Anterior cingulate cortex (tissue), 58 donors: ENCODE measurements around the gene FOSL2.
A peak's percentile ranks its signal among the peaks of the same experiment; 100 is the strongest.

ENCODE experiments used
- DNase-seq, 58 donors: peaks; one replicate each; lab custom pipeline; 2025; lab: John Stamatoyannopoulos, UW

The FOSL2 gene

DNA sequence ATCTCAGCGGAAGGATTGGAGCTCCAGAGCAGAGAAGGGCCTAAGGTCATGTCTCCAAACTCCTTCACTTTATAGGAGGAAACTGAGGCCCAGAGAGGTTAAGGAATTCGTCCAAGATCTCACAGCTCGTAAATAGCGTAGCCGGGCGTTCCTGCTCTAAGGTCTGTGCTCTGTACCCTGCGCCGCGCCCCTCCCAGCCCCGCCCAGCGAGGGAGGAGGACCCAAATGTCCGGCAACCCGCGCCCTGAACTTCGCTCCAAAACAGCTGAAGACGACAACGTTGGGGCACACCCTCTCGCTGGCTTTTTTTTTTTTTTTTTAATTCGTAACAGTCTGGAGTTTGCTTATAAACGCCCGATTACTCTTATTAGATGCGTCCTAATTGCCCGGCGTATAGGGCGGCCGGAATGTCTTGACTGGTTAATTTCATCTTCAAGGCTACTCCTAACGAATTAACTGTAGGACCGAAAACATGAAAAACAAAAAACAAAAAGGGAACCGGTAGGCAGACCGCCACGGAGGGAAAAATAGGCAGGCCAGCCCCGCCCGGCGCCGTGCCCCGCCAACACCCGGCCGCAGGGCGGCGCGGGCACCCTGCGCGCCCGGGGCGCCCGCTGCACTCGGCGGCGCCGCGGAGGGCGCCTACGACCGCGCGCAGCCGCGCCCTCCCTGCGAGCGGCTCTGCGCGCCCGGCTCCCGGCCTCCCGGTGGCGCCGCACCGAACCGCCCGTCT, 928 bp upstream of the FOSL2 start:
- peak in 34 of 58 donors; percentile 11 to 68 (median 36) for DNase-seq

DNA sequence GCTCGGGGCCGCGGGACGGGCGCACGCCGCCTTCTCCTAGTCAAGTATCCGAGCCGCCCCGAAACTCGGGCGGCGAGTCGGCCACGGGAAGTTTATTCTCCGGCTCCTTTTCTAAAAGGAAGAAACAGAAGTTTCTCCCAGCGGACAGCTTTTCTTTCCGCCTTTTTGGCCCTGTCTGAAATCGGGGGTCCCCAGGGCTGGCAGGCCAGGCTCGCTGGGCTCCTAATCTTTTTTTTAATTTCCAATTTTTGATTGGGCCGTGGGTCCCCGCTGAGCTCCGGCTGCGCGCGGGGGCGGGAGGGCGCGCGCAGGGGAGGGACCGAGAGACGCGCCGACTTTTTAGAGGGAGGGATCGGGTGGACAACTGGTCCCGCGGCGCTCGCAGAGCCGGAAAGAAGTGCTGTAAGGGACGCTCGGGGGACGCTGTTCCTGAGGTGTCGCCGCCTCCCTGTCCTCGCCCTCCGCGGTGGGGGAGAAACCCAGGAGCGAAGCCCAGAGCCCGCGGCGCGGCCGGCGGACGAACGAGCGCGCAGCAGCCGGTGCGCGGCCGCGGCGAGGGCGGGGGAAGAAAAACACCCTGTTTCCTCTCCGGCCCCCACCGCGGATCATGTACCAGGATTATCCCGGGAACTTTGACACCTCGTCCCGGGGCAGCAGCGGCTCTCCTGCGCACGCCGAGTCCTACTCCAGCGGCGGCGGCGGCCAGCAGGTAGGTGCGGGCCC, 617 bp downstream of the FOSL2 start:
- DNase-seq, result peak in 24 of 58 donors; percentile 16 to 60 (median 41)

GRCh38 chr2:28394331-28394877, 1.7 kb downstream of the FOSL2 start:
- peak in 5 of 58 donors; percentile 6 to 37 (median 16) for DNase-seq

GRCh38 chr2:28394997-28395333, 2.3 kb downstream of the FOSL2 start:
- DNase-seq, result no peak

DNA sequence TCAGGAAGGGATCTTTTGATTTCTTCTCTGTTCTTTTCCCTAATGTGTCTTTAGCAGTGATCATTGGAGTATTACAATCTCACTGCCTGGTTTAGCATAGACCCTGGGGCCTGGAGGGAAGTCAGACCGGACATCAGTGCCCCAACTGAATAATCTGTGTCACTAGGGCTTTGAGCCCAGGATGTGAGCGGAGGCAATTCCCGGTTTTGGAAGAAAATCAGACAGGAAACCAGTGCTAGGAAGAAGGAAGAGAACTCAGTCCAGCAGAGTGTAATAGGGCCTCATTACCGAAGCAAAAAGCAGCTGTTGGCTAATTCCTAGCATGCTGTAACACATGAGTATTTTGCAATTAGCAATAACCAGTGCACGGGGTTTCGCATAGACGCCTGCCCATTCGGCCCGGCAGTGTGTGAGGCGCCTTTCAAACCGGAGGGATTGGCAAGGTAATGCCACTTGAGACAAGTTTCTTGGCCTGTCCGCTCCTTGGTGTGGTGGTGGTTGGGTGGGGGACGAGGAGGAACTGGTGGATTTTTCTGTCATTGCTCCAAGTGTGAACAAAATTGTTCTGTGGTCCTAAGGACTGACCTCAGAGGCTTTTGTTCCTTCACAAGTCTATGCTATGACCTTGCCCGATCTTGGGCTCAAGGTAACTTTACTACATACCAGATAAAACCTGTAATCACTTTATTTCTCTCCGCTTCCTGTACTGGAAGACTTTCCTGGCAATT, 2.8 kb downstream of the FOSL2 start:
- DNase-seq, result peak in 10 of 58 donors; percentile 6 to 64 (median 34)

GRCh38 chr2:28397043-28397381, 4.4 kb downstream of the FOSL2 start:
- no peak for DNase-seq

- DNase-seq, result peak in 4 of 58 donors; percentile 15 to 28 (median 20)
Measured at GRCh38 chr2:28398101-28398834, 5.6 kb downstream of the FOSL2 start.

DNA sequence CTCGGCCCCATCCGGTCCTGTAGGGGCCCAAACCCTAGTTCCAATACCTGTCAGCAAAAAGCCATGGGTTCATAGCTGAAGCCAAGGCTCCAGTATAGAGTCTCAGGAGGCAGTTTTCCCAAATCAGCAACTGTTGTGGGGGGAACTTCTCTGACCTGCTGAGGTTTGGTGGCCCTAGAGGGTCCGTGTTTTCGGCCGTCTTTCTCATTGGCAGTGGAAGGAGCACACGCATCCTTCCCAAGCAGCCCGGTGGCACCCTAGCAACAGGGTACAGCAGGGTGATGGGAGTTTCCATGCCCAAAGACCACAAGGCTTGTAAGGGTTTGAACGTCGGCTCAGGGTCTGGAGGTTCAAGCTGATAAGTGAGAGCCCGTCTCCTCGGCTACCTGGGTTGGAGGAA, 6.6 kb downstream of the FOSL2 start:
- DNase-seq, result no peak

DNA sequence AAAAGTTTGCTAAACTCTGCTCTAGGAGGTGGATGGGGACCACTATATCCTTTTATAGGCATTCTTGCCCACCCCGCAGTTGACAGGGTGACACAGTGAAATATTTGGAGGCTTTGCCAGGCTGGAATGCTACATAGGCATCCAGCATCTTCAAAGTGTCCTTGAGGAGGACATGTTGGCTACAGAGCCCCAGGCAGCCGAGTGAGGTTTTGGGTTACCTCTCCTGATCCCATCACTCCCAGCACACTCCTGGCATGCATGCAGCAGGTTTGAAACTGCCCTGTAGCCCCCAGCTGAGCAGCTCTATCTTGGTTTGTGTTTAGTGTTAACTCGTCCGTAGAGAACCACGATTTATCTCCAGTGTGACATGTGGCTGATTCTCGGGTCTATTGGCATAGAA, 7.3 kb downstream of the FOSL2 start:
- no peak for DNase-seq

GRCh38 chr2:28400419-28400818, 7.8 kb downstream of the FOSL2 start:
- DNase-seq, result no peak

DNA sequence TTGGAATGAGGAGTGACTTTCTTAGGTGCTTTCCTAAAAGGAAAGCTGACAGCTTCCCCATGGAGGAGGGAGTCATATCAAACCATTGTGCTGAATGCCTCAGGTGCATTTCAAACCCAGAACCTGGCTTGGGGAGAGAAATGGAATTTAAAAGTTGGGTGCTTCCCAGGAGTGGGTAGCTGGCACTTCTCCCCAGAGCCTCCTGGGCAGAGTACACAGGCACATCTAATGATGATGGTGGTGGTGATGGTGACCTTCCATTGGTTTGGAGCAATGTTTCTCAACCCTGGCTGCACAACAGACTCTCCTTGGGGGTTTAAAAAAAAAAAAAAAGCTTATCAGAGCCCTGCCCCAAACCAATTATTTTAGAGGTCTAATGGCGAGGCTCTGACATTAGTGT, 8.3 kb downstream of the FOSL2 start:
- DNase-seq, result no peak

DNA sequence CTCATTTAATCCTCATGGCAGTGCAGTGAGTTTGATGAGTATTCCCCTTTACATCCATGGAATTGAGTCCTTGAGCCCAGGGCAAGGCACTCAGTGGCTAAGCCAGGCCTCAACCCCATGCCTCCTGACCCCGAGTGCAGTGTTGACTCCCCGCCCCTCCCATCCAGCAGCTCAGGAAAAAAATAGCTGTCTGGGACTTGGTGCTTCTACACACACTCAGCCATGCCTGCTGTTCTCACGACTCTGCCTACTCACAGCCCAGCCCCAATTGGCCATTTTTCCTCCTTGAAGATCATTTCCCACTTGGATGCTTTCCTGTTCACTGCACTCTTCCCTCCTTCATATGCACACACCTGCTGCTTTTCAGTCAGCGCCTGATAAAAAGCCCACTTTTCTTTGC, 8.8 kb downstream of the FOSL2 start:
- peak in 7 of 58 donors; percentile 4 to 37 (median 19) for DNase-seq

DNA sequence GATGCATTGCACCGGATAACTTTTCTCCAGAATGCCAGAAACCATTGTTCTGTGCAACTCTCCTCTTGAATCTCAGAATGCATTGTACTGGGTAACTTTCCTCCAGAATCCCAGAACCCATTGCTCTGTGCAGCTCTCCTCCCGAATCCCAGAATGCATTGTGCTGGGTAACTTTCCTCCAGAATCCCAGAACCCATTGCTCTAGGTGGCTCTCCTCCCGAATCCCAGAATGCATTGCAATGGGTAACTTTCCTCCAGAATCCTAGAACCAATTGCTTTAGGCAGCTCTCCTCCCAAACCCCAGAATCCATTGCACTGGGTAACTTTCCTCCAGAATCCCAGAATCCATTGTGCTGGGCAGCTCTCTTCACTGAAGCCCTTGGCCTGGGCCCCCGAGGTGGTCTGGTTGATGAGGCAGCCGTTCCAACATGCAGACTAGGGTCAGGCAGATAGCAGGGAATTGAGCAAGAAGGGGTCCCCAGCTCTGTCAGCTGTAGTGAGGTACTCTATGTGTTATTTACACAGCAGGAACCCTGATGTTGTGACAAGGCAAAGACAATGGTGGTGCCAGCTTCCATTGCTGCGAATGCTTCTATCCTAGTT, 9.4 kb downstream of the FOSL2 start:
- DNase-seq, result no peak

DNA sequence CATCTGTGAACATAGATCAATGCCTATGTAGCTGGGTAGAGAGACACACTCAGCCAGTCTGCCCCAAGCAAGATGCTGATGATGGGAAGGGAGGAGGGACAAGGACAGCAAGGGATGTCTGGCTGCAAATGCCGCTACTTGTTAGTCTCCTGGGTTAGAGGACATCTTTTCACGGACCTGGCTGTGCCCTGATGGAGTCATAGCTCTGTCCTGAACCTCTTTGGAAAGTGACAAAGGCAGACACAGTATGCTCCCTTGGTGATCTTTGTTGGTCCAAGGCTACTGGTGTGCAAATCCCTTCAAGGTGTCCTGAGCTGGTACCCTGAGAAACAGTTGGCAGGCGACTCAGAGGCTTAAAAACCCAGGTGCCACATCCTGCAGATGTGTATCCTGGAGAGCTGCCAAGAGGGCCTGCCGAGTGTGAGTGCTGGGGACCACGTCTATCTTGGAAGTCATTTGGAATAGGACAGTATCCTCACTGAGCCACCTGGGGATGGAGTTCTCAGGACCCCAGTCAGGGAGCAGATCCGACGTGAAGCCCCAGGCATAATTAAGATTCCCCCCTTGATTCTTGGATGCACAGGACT, 10.8 kb downstream of the FOSL2 start:
- DNase-seq, result no peak

DNA sequence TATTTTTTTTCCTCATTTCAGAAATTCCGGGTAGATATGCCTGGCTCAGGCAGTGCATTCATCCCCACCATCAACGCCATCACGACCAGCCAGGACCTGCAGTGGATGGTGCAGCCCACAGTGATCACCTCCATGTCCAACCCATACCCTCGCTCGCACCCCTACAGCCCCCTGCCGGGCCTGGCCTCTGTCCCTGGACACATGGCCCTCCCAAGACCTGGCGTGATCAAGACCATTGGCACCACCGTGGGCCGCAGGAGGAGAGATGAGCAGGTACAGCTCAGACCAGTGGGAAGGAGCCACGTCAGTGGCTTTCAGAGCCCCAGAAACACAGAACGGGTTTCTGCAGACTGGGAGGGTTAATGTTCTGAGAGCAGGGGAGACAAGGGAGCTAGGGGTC, 11.4 kb downstream of the FOSL2 start:
- DNase-seq, result no peak

DNA sequence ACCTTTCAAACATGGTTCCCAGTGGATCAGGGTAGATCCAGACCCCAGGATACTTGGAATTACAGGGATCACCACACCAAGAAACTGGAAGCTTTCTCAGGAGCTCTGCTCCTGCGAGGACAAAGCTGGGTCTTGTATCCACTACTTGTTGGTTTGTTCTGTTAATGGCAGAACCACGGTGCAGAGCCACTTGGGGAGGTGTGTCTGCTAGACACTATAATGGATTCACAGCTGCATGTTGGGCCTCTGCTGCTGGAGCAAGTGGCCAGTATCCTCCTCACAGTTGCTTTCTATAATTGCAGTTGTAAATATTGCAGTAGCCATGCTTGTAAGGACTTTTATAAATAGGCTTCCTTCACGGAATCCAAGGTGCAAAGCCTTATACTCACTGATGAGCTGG, 12.9 kb downstream of the FOSL2 start:
- no peak for DNase-seq

DNA sequence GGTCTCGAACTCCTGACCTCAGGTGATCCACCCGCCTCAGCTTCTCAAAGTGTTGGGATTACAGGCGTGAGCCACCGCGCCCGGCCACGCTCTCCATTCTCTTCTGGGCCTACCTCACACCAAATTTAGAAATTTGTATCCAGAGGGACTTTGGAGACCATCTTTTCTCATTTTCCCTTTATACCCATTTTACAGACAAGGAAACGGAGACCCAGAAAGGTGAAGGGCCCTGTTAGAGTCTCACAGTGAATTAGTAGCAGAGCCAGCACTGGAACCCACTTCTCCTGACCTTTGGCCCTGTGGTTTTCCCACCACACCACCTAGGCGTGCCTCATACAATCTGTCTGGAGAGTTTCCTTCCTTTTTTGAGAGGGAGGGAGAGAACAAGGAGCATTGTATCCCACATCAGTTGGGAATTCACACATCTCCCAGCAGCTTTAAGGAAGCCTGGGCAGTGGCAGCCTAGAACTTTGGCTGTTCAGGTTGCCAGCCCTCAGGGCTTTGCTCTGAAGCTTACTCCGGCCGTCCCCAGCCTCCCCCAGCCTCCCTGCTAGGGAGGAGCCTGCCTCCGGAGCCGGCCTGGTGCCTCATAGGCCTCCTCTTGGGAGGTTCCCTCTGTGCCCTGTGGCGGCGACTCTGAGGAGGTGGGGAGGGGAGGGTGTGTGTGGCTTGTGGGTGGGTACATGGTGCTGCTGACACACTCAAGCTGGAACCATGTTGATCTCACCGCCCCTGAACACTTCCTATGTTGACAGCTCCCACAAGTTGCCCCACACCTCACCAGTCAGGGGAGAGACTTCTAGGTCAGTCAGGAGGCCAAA, 13.8 kb downstream of the FOSL2 start:
- DNase-seq, result no peak

- DNase-seq, result no peak
Measured at GRCh38 chr2:28407131-28407975, 14.7 kb downstream of the FOSL2 start.
